K562 (cell line): ENCODE data around the gene PDE1A. TPM values are rescaled to one million over a fixed set of nuclear protein-coding genes. Genes with fewer than 3 reads are reported as not detected.

Experiments used
- ATAC-seq: fragments of 200-7000 bp; cut with Tn5 transposase; 3 replicates; pipeline ENCODE4 v1.9.1; 2020; ENCODE audit warnings: moderate library complexity
- BruUV-seq: library from RNA; stranded (reverse); fragments of 400-500 nt; replicated peaks from 2 replicates; lab custom pipeline; 2021; lab: Mats Ljungman, UMichigan
- CTCF ChIA-PET: fragments of 300-600 bp; formaldehyde crosslinking; extraction: SDS; loops from one replicate; lab custom pipeline; 2021; ENCODE audit warnings: low intra/inter-chr PET ratio; lab: Yijun Ruan, JAX
- POLR2A ChIA-PET: fragments of 300-600, 350-650 bp; sonication (Branson Sonifier 250); formaldehyde crosslinking; extraction: SDS; loops from one replicate; lab custom pipeline; 2021; ENCODE audit warnings: antibody characterized with exemption, inconsistent platforms; lab: Yijun Ruan, JAX
- DNase-seq, 4 experiments: peaks; one replicate each; pipeline versions ENCODE4 v3.0.0 to v3.0.0-alpha.2; 2011 to 2018; ENCODE audit warnings: low spot score in 3 of 4, mixed read lengths in 3 of 4; ENCODE audit errors: extremely low read depth in 1 of 4
- FAIRE-seq: peaks from 2 replicates; lab custom pipeline; 2011; peaks lifted over from hg19 to GRCh38; lab: Jason Lieb, UNC
- H2AFZ ChIP-seq: 2 replicates; pipeline ENCODE4 v1.6.0; 2011; ENCODE audit warnings: low read depth, low read length, control low read depth, inconsistent platforms
- H3K27ac ChIP-seq: fragments of 200-600 bp; 3 replicates; pipeline ENCODE4 v1.8.0; 2011; ENCODE audit warnings: low read depth, mild to moderate bottlenecking, control low read depth, inconsistent platforms, low read length, moderate library complexity, mixed read lengths; ENCODE audit errors: extremely low read depth
- H3K27me3 ChIP-seq, 2 experiments: fragments of 300-600 bp in 1 of 2; 2 replicates in 1 of 2; 3 replicates in 1 of 2; pipeline versions ENCODE4 v1.6.0 to v1.8.0; 2011; ENCODE audit warnings: inconsistent platforms in 2 of 2, low read length in 2 of 2, mild to moderate bottlenecking in 1 of 2, mixed read lengths in 1 of 2, moderate library complexity in 1 of 2; ENCODE audit not compliant: control insufficient read depth in 2 of 2, insufficient read depth in 2 of 2
- H3K36me3 ChIP-seq: fragments of 300-600 bp; 3 replicates; pipeline ENCODE4 v1.8.0; 2011; ENCODE audit warnings: mild to moderate bottlenecking, low read length, inconsistent platforms; ENCODE audit not compliant: control insufficient read depth, insufficient read depth
- H3K4me1 ChIP-seq, 2 experiments: fragments of 200-600 bp in 1 of 2; replicated peaks in 1 of 2; 2 replicates in 1 of 2; 3 replicates in 1 of 2; pipeline versions ENCODE4 v1.5.1 to v1.8.0; 2011; ENCODE audit warnings: inconsistent platforms in 2 of 2, low read length in 2 of 2, mild to moderate bottlenecking in 1 of 2, mixed read lengths in 1 of 2, moderate library complexity in 1 of 2; ENCODE audit not compliant: control insufficient read depth in 2 of 2, insufficient read depth in 2 of 2
- H3K4me2 ChIP-seq: 2 replicates; pipeline ENCODE4 v1.6.1; 2011; ENCODE audit warnings: low read length, control low read depth, inconsistent platforms, mixed read lengths; ENCODE audit not compliant: insufficient read depth
- H3K4me3 ChIP-seq: fragments of 200-600 bp; sonication (generic), shearing (Covaris generic); 2 replicates; pipeline ENCODE4 v1.5.1; 2016; ENCODE audit warnings: control low read depth, inconsistent platforms
- H3K79me2 ChIP-seq: fragments of 200-600 bp; 3 replicates; pipeline ENCODE4 v1.8.0; 2011; ENCODE audit warnings: low read length, inconsistent platforms; ENCODE audit not compliant: control insufficient read depth, insufficient read depth
- H3K9ac ChIP-seq, 2 experiments: 2 replicates each; pipeline versions ENCODE4 v1.6.0 to v1.6.1; 2011; ENCODE audit warnings: low read depth in 2 of 2, low read length in 2 of 2, control low read depth in 1 of 2, inconsistent platforms in 1 of 2, mild to moderate bottlenecking in 1 of 2, mixed read lengths in 1 of 2; ENCODE audit not compliant: insufficient read depth in 1 of 2
- H3K9me1 ChIP-seq: one replicate; pipeline ENCODE4 v1.6.0; 2011; ENCODE audit warnings: inconsistent platforms, mild to moderate bottlenecking, low read length, moderate library complexity; ENCODE audit not compliant: control insufficient read depth, insufficient read depth
- H3K9me3 ChIP-seq: replicated peaks from 2 replicates; pipeline ENCODE4 v1.5.1; 2011; ENCODE audit warnings: low read depth, low read length, inconsistent platforms; ENCODE audit not compliant: control insufficient read depth, insufficient read depth
- H4K20me1 ChIP-seq: replicated peaks from 2 replicates; pipeline ENCODE4 v1.6.1; 2011; ENCODE audit warnings: low read length, inconsistent platforms, mixed read lengths; ENCODE audit not compliant: control insufficient read depth, insufficient read depth
- ARNT ChIP-seq, 2 experiments: fragments of 450-650 bp; IDR thresholded peaks; 2 replicates each; pipeline ENCODE4 v1.6.1; 2016; ENCODE audit warnings: mild to moderate bottlenecking in 1 of 2
- ATF1 ChIP-seq, 2 experiments: fragments of 450-650 bp in 1 of 2; IDR thresholded peaks; 2 replicates each; pipeline ENCODE4 v1.6.1; 2016; ENCODE audit warnings: missing compliant biosample characterization in 1 of 2, missing genetic modification characterization in 1 of 2
- E2F3 ChIP-seq: fragments of 250-450 bp; sonication (Bioruptor Pico); IDR thresholded peaks from 2 replicates; pipeline ENCODE4 v1.4.0; 2020; ENCODE audit warnings: mild to moderate bottlenecking
- HDAC6 ChIP-seq: IDR thresholded peaks from 2 replicates; pipeline ENCODE4 v1.6.1; 2012; ENCODE audit warnings: low read depth, mild to moderate bottlenecking, control low read depth, inconsistent platforms, low read length, moderate library complexity
- MAFK ChIP-seq: IDR thresholded peaks from 2 replicates; pipeline ENCODE4 v1.6.1; 2011; ENCODE audit warnings: low read length, improper control_type of control experiment
- MTA3 ChIP-seq: fragments of 450-650 bp; formaldehyde crosslinking; IDR thresholded peaks from 2 replicates; pipeline ENCODE4 v1.6.1; 2017; ENCODE audit warnings: mild to moderate bottlenecking, borderline replicate concordance
- NCOA2 ChIP-seq, 2 experiments: fragments of 450-650 bp; IDR thresholded peaks; 2 replicates each; pipeline ENCODE4 v1.6.1; 2018; ENCODE audit warnings: mild to moderate bottlenecking in 2 of 2, moderate library complexity in 1 of 2; ENCODE audit not compliant: partially characterized antibody in 2 of 2
- PCBP1 ChIP-seq: fragments of 200-400 bp; formaldehyde crosslinking; IDR thresholded peaks from 2 replicates; pipeline ENCODE4 v1.6.1; 2018; ENCODE audit warnings: mild to moderate bottlenecking, low read depth, low read length; ENCODE audit not compliant: poor library complexity, severe bottlenecking
- POLR2H ChIP-seq: IDR thresholded peaks from 2 replicates; pipeline ENCODE4 v1.6.1; 2016; ENCODE audit warnings: missing genetic modification characterization, low read depth, mild to moderate bottlenecking, control low read depth, missing compliant biosample characterization, moderate library complexity
- RAD51 ChIP-seq: fragments of 450-650 bp; IDR thresholded peaks from 2 replicates; pipeline ENCODE4 v1.7.1; 2016; ENCODE audit warnings: low read depth, mild to moderate bottlenecking, borderline replicate concordance
- SUPT5H ChIP-seq: fragments of 450-650 bp; IDR thresholded peaks from 2 replicates; pipeline ENCODE4 v1.6.1; 2016
- TFAM ChIP-seq: fragments of 250-450 bp; sonication (Bioruptor Pico); conservative IDR thresholded peaks from 2 replicates; pipeline ENCODE4 v1.5.0; 2021; ENCODE audit warnings: mild to moderate bottlenecking, moderate library complexity
- ZNF239 ChIP-seq: fragments of 250-450 bp; sonication (Bioruptor Pico); IDR thresholded peaks from 2 replicates; pipeline ENCODE4 v1.4.0; 2020; ENCODE audit warnings: mild to moderate bottlenecking
- ZNF79 ChIP-seq: fragments of 250-450 bp; sonication (Bioruptor Pico); IDR thresholded peaks from 2 replicates; pipeline ENCODE4 v1.4.0; 2020; ENCODE audit warnings: low read depth, mild to moderate bottlenecking, moderate library complexity
- WGBS: fragments of 100-300 bp; shearing (Covaris generic); methylation state at CpG from one replicate; pipeline ENCODE4 v1.1.6; 2016; ENCODE audit warnings: low coverage, mixed read lengths; ENCODE audit not compliant: insufficient coverage; ENCODE audit errors: missing lambda C conversion rate; 5-methylcytosine and 5-hydroxymethylcytosine counted together
- in situ Hi-C: fragments of 300-500 bp; cut with MboI; formaldehyde crosslinking; loops from 4 replicates; pipeline ENCODE4 v1.15.0; 2018; ENCODE audit warnings: inconsistent platforms, mixed read lengths
- intact Hi-C: fragments of 100-400 bp; cut with micrococcal nuclease; formaldehyde crosslinking; loops from 2 replicates; pipeline ENCODE4 v1.14.2; 2022
- polyA plus RNA-seq, 8 experiments: library from polyadenylated mRNA; depleted of rRNA in 4 of 8; stranded (reverse) in 5 of 8; unstranded in 3 of 8; fragments of >200 nt; fragmentation: Nextera tagmentation in 2 of 8; fragmentation: Illumina TruSeq in 1 of 8; extraction: Ambion mirVana in 2 of 8; extraction: Trizol in 1 of 8; gene quantifications; 2 replicates each; pipeline versions ENCODE4 v1.2.1 to v1.2.3, GENCODE V29; 2011 to 2014; ENCODE audit warnings: inconsistent platforms in 1 of 8, missing spikeins in 1 of 8
- total RNA-seq, 7 experiments: library from RNA; depleted of rRNA in 6 of 7; stranded (reverse); fragments of >200 nt in 6 of 7; fragmentation: Illumina TruSeq in 2 of 7; extraction: Trizol in 2 of 7; gene quantifications; 2 replicates each; pipeline versions ENCODE4 v1.2.1 to v1.2.3, GENCODE V29; 2011 to 2021; ENCODE audit warnings: low replicate concordance in 1 of 7
- TF ChIP-seq, protein P1 (sequence below): sonication (generic); formaldehyde crosslinking; IDR thresholded peaks from 2 replicates; pipeline ENCODE4 v1.8.1; 2022; ENCODE audit warnings: missing genetic modification reagents
- TF ChIP-seq, protein P2 (sequence below): fragments of 200-800 bp; sonication (Bioruptor generic); IDR thresholded peaks from 2 replicates; pipeline ENCODE4 v1.6.1; 2017; ENCODE audit warnings: missing genetic modification characterization, missing compliant biosample characterization

PDE1A gene
- total and polyA plus RNA-seq, 9 of the 15 experiments (the other 6 are each of a cell fraction or from before 2014, with no cell fraction given) = 0.14 to 0.91 (median 0.32) TPM

DNA sequence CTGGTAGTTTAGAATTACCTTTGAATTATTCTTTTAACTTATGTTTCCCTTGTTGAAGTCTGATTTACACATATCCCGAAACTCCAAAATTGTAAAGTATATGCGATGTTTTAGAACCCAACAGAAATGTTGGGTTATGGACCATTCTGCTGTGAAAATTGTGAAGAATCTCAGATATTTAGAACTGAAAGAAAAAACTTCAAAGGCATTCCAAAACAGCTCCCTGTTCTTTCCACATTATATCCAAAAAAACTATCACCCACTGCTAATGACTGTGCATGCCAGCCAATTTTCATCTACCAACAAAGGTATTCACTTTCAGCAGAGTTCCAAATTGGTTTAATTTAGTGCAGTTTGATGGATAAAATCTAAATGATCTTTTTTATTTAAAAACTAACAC lies 21.5 kb upstream of the PDE1A start:
- WGBS = 5% methylated on average over 2 of the region's 2 CpGs
- FAIRE-seq = peak; percentile 32
- no TSS peak for BruUV-seq
- Histone ChIP-seq H4K20me1 (no peaks in the 10 kb centered on the region), H3K36me3 (no peaks in the 10 kb centered on the region), H3K9me1 (no peaks in the 10 kb centered on the region), H3K4me2 (no peak overlapping the region), H3K4me3 (no peak overlapping the region), H3K27me3 (no peaks in the 10 kb centered on the region), H3K27ac (no peak overlapping the region), H3K79me2 (no peaks in the 10 kb centered on the region), H3K4me1 (no peaks in the 10 kb centered on the region), H2AFZ (no peak overlapping the region), H3K9ac (no peak overlapping the region), H3K9me3 (no peaks in the 10 kb centered on the region)
- TF ChIP-seq TFAM (CRISPR knock-in tag) (no peak), ZNF79 (CRISPR knock-in tag) (no peak), ARNT (IDR thresholded peaks at IDR 0.05) (no peak), MTA3 (no peak), NCOA2 (IDR thresholded peaks at IDR 0.05; ENCODE audit: partially characterized antibody in 2 of 2) (no peak), MAFK (no peak), PCBP1 (no peak), E2F3 (CRISPR knock-in tag) (no peak), ZNF239 (CRISPR knock-in tag) (no peak), SUPT5H (no peak), HDAC6 (no peak), RAD51 (no peak), ATF1 (CRISPR knock-in tag; IDR thresholded peaks at IDR 0.05) (no peak), ATF1 (tag; IDR thresholded peaks at IDR 0.05) (no peak), POLR2H (no peak)
- TF ChIP-seq, protein P1, sequence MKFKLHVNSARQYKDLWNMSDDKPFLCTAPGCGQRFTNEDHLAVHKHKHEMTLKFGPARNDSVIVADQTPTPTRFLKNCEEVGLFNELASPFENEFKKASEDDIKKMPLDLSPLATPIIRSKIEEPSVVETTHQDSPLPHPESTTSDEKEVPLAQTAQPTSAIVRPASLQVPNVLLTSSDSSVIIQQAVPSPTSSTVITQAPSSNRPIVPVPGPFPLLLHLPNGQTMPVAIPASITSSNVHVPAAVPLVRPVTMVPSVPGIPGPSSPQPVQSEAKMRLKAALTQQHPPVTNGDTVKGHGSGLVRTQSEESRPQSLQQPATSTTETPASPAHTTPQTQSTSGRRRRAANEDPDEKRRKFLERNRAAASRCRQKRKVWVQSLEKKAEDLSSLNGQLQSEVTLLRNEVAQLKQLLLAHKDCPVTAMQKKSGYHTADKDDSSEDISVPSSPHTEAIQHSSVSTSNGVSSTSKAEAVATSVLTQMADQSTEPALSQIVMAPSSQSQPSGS (CRISPR knock-in tag) = no peak
- TF ChIP-seq, protein P2, sequence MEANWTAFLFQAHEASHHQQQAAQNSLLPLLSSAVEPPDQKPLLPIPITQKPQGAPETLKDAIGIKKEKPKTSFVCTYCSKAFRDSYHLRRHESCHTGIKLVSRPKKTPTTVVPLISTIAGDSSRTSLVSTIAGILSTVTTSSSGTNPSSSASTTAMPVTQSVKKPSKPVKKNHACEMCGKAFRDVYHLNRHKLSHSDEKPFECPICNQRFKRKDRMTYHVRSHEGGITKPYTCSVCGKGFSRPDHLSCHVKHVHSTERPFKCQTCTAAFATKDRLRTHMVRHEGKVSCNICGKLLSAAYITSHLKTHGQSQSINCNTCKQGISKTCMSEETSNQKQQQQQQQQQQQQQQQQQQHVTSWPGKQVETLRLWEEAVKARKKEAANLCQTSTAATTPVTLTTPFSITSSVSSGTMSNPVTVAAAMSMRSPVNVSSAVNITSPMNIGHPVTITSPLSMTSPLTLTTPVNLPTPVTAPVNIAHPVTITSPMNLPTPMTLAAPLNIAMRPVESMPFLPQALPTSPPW (CRISPR knock-in tag) = no peak
- ChIA-PET POLR2A (no interaction called here), CTCF (no interaction called here)
- no peak for ATAC-seq
- DNase-seq = no peak
- intact Hi-C loops = no loop called here
- in situ Hi-C loops = no loop called here
